NCI-H2171 (cell line): Measurements from ENCODE around the gene HEATR5A.
"Not testable (repeated sequence)": the region's sequence is repeated elsewhere in the genome, so short reads cannot be mapped to it uniquely, and the experiment has no call there.

Experiments
- DNase-seq: peaks from one replicate; lab custom pipeline; 2025; lab: John Stamatoyannopoulos, UW

Gene HEATR5A

GRCh38 chr14:31388687-31389413, 31.5 kb downstream of the HEATR5A start:
- no peak for DNase-seq

GRCh38 chr14:31387091-31387490, 33.3 kb downstream of the HEATR5A start:
- DNase-seq = no peak

DNA sequence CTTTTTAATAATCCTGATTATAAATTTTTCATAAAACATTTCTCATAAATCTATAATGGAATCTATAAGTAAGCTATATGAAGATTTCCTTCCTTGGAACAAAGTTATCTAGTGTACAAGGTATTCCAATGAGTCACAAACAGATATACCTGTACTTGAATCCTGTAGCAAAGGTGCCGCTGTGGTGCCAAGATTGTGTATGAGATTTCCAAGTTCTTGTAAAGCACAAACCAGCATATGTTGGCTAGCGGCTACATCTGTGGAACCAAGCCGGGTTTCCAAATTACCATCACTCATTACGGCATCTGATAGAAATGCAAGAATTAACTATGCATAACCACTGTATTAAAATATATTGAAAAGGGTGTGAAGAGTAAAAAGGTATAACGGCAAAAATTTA, 34.1 kb downstream of the HEATR5A start:
- no peak for DNase-seq

GRCh38 chr14:31382221-31382620, 38.1 kb downstream of the HEATR5A start:
- no peak for DNase-seq

DNA sequence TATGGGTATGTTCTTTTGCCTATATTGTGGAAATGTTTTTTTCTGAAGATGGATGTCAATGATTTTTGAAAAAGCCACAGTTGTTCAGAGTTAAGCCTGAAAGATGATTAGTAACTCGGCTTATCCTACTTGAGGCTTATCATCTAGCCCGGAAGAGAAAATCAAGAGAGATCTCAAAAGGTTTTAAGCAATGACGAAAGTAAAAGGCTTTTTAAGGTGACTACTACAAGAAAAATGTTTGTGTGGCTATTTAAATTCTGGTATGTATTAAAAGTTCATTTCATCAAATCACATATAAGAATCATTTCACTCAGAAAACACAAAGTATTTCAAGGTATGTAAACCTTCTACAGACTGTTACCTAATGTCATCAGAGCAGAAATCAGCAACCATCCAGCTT, 40.2 kb downstream of the HEATR5A start:
- DNase-seq = no peak

- not testable (repeated sequence) for DNase-seq
Measured at GRCh38 chr14:31379125-31379947, 41.0 kb downstream of the HEATR5A start.

DNA sequence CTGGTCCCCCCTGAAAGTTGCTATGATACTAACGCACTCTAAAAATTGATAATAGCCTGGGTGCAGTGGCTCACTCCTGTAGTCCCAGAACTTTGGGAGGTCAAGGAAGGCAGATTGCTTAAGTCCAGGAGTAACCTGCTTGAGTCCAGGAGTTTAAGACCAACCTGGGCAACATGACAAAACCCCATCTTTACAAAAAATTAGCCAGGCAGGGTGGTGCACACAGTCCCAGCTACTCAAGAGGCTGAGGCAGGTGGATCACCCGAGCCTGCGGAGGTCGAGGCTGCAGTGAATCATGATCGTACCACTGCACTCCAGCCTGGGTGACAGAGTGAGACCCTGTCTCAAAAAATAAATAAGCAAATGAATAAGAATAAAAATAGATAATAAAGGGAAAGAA, 42.9 kb downstream of the HEATR5A start:
- DNase-seq = no peak

GRCh38 chr14:31371646-31372045, 48.7 kb downstream of the HEATR5A start:
- DNase-seq = no peak

GRCh38 chr14:31363331-31364073, 56.8 kb downstream of the HEATR5A start:
- DNase-seq = no peak

DNA sequence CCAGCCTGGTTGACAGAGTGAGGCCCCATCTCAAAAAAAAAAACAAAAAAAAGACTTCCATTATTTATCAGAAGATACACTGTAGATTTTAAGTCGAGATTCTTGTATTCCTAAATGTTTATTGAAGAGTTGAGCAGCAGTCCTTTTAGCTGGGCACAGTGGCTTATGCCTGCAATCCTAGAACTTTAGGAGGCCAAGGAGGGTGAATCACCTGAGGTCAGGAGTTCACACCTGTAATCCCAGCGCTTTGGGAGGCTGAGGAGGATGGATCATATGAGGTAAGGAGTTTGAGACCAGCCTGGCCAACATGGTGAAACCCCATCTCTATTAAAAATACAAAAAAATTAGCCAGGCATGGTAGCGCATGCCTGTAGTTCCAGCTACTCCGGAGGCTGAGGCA, 57.6 kb downstream of the HEATR5A start:
- no peak for DNase-seq

GRCh38 chr14:31361761-31362160, 58.6 kb downstream of the HEATR5A start:
- DNase-seq = not testable (repeated sequence)

GRCh38 chr14:31360919-31361662, 59.3 kb downstream of the HEATR5A start:
- DNase-seq = no peak

DNA sequence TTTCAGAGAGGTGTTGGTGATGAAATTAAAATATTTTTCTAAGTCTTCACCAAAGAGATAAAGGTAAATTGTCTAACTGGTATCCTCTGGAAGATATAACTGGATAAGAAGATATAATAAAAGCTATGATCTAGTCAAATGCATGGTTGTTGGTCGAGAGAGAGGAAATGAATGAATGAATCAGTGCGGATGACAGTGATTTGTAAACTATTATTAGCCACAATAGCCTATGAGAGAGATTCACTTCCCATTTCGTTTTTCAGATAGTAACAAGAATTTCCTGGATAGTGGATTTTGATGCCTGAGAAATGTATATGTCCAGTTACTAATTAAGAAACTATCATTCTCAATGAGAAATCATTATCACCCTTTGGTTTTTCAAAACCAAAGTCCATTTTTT, 63.1 kb downstream of the HEATR5A start:
- DNase-seq = no peak

DNA sequence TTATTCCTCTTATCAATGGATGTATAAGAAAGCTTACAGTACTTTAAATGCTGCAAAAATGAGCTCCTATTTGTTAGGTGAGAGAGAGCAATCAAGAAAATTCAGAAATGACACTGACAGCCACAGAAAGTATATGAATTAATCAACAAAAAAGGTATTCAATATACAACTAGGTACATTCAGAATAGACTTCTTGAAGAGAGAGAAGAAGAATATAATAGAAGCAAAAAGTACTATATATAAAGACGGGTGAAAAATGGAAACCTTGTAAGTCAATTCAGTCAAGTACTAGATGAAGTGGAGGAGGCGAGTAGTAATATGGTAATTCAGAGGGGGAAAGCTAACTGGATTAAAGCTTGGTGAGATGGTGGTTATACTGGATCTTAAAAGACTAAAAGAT, 74.3 kb downstream of the HEATR5A start:
- no peak for DNase-seq

DNA sequence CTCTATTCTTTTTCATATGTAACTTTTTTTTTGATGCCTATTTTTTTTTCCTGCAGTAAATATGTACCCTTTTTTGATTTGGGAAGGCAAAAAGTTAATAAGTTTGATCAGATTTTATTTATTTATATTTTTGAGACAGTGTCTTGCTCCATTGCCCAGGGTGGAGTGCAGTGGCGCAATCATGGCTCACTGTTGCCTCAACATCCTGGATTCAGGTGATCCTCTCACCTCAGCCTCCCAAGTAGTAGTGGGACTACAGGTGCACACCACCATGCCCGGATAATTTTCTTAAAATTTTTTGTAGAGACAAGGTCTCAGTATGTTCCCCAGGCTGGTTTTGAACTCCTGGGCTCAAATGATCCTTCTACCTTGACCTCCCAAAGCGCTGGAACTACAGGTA, 79.1 kb downstream of the HEATR5A start:
- no peak for DNase-seq

DNA sequence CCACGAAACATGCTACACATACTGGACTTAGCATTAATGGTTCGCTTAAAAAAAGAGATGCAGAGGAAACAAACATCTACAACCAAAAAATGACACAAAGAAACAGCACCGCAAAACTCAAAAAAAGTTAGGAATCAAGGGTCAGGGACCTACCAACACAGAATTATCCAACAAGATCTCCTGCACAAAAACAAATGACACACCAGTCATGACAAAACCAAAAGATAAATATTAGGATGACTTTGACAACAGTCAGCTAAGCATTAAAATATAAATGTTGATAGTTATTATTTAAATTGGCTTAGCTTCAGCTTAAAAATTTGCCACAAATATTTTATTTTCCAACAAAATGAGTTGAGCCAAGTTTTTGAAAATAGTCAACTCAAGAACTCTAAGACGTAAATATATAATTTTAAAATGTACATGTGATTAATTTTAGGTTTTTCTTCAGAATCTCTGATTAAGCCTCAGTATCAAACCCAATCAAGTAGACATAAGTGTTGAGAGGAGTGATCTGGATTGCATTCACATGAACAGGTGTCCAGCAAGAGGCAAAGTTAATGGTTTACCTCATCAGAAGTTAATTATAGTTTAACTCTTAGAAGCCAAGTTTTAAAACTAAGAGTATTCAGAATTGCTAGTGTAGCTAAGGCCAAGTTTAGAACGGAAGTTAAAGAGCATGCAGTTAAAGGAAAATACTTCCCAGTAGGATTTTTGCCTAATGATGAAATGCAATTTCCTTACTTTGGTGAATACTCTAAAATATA, 79.9 kb downstream of the HEATR5A start:
- no peak for DNase-seq

DNA sequence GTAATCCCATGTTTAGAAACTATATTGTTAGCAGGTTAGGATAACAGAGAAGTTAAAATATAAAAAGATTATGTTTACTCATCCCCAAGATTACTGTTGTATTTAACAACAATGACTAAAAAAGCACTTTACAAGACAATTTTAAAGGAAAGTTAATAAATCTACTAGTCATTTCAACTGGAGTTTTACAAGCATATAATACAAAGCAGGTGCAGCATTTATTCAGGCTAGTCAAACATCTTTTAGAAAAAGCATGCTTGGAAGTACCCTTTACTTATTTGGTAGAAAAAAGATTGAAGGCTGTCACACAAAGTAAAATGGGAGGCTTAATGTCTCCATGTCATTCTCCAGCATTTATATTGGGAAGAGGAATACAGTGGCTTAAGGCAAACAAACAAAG, 80.6 kb downstream of the HEATR5A start:
- no peak for DNase-seq

DNA sequence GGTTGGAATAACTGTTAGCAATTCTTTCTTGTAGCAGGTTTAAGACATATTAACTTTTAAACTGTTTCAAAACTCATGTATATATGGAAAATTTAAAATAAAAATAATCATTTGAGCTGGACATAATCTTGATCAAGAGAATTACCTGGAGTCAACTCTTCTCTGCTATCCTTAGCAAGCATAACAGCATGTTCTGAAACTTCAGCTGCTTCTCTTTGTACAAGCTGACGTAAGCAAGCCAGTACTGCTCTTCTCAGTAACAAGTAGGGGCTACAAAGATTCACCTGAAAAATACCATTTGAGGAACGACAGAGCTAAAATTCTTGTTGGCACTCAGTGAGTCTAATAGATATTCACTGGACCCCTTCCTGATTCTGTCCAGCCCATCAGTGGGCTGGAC, 83.0 kb downstream of the HEATR5A start:
- no peak for DNase-seq

- DNase-seq = no peak
Measured at GRCh38 chr14:31336646-31337045, 83.7 kb downstream of the HEATR5A start.

DNA sequence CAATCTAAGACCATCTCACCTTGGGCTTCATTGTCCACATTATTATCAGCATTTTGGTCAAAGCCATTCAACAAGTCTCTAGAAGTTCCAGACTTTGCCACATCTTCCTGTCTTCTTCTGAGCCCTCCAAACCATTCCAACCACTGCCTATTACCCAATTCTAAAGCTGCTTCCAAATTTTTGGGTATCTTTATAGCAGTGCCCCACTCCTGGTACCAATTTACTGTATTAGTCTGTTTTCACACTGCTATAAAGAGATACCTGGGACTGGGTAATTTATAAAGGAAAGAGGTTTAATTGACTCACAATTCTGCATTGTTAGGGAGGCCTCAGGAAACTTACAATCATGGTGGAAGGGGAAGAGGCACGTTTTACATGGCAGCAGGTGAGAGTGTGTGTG, 89.0 kb downstream of the HEATR5A start:
- not testable (repeated sequence) for DNase-seq

GRCh38 chr14:31329876-31330521, 90.4 kb downstream of the HEATR5A start:
- not testable (repeated sequence) for DNase-seq
